ENCODE results near the gene PI4K2A. TPM values are rescaled to one million over a fixed set of nuclear protein-coding genes. Genes with fewer than 3 reads are reported as not detected.
A peak's percentile ranks its signal among the peaks of the same experiment; 100 is the strongest.
"Not testable (repeated sequence)": the region's sequence is repeated elsewhere in the genome, so short reads cannot be mapped to it uniquely, and the experiment has no call there.

The PI4K2A gene
- total RNA-seq, 4 donors from 2014 or later = 16.1 to 18.5 (median 17.9) TPM

- no peak for ATAC-seq
- Histone ChIP-seq H3K4me3 (no peak overlapping the region), H3K4me1 (peaks cover 16 to 23% of the 10 kb centered on the region in 2 donors), H3K27me3 (no peaks in the 10 kb centered on the region), H3K27ac (no peak overlapping the region), H3K36me3 (no peaks in the 10 kb centered on the region), H3K9me3 (no peaks in the 10 kb centered on the region)
- no peak for DNase-seq
- in situ Hi-C loops (cut with MboI; ENCODE audit: low sequenced_read_pairs in 4 of 4) = no loop called here
- intact Hi-C loops (cut with DNase I; ENCODE audit: low total_unique reads) = no loop called here
- no peak for TF ChIP-seq POLR2A (IDR thresholded peaks at IDR 0.05)
- TF ChIP-seq CTCF (IDR thresholded peaks at IDR 0.05 in 4 of 5, conservative IDR thresholded peaks at IDR 0.05 in 1 of 5) = no peak
Observed at GRCh38 chr10:97690133-97690532, 49.7 kb downstream of the PI4K2A start.

GRCh38 chr10:97698072-97698655 is 57.7 kb downstream of the PI4K2A start:
- ATAC-seq, DNase-seq: not testable (repeated sequence)

GRCh38 chr10:97701438-97702069 is 61.1 kb downstream of the PI4K2A start:
- intact Hi-C loops (cut with DNase I; ENCODE audit: low total_unique reads) = loop anchor here (1.0 kb wide), 1 partner anchor 30 kb away; no protein-coding TSS in a partner anchor
- Histone ChIP-seq H3K36me3 (no peaks in the 10 kb centered on the region), H3K27me3 (no peaks in the 10 kb centered on the region), H3K27ac (no peak overlapping the region), H3K4me3 (no peak overlapping the region), H3K4me1 (no peaks in the 10 kb centered on the region), H3K9me3 (no peaks in the 10 kb centered on the region)
- TF ChIP-seq POLR2A (IDR thresholded peaks at IDR 0.05) = no peak
- TF ChIP-seq CTCF (IDR thresholded peaks at IDR 0.05 in 4 of 5, conservative IDR thresholded peaks at IDR 0.05 in 1 of 5) = peak; percentile 41 to 81 (median 71)
- in situ Hi-C loops (cut with MboI; ENCODE audit: low sequenced_read_pairs in 4 of 4) = no loop called here
- peak; percentile 81 to 97 for ATAC-seq
- DNase-seq = peak in 1 of 2 donors; percentile 29

More at GRCh38 chr10:97698072-97698655, 57.7 kb downstream of the PI4K2A start:
- H3K4me1 ChIP-seq; H3K27me3 ChIP-seq; H3K27ac ChIP-seq; intact Hi-C loops (cut with DNase I; ENCODE audit: low total_unique reads); H3K36me3 ChIP-seq; H3K4me3 ChIP-seq; in situ Hi-C loops (cut with MboI; ENCODE audit: low sequenced_read_pairs in 4 of 4); H3K9me3 ChIP-seq: not testable (repeated sequence)

- Histone ChIP-seq H3K9me3 (no peaks in the 10 kb centered on the region), H3K27ac (no peak overlapping the region), H3K27me3 (no peaks in the 10 kb centered on the region), H3K4me1 (no peaks in the 10 kb centered on the region), H3K4me3 (no peak overlapping the region), H3K36me3 (no peaks in the 10 kb centered on the region)
- ATAC-seq (no peak), DNase-seq (no peak)
- intact Hi-C loops (cut with DNase I; ENCODE audit: low total_unique reads) (no loop called here), in situ Hi-C loops (cut with MboI; ENCODE audit: low sequenced_read_pairs in 4 of 4) (no loop called here)
- TF ChIP-seq CTCF (IDR thresholded peaks at IDR 0.05 in 4 of 5, conservative IDR thresholded peaks at IDR 0.05 in 1 of 5) (no peak), POLR2A (IDR thresholded peaks at IDR 0.05) (no peak)
Observed at GRCh38 chr10:97703398-97704067, 63.1 kb downstream of the PI4K2A start.

GRCh38 chr10:97704341-97704740 is 63.9 kb downstream of the PI4K2A start:
- in situ Hi-C loops (cut with MboI; ENCODE audit: low sequenced_read_pairs in 4 of 4) = no loop called here
- DNase-seq = no peak

More at GRCh38 chr10:97704341-97704740, 63.9 kb downstream of the PI4K2A start:
- intact Hi-C loops (cut with DNase I; ENCODE audit: low total_unique reads) = no loop called here
- ATAC-seq = no peak
- no peaks in the 10 kb centered on the region for H3K36me3 ChIP-seq
- no peaks in the 10 kb centered on the region for H3K27me3 ChIP-seq
- H3K27ac ChIP-seq = no peak overlapping the region
- TF ChIP-seq CTCF (IDR thresholded peaks at IDR 0.05 in 4 of 5, conservative IDR thresholded peaks at IDR 0.05 in 1 of 5) (no peak), POLR2A (IDR thresholded peaks at IDR 0.05) (no peak)
- H3K9me3 ChIP-seq = no peaks in the 10 kb centered on the region
- H3K4me3 ChIP-seq = no peak overlapping the region
- H3K4me1 ChIP-seq = no peaks in the 10 kb centered on the region

All from gastrocnemius medialis (tissue), 4 donors.